ENCODE results near the gene DUSP7.

The DUSP7 gene, protein sequence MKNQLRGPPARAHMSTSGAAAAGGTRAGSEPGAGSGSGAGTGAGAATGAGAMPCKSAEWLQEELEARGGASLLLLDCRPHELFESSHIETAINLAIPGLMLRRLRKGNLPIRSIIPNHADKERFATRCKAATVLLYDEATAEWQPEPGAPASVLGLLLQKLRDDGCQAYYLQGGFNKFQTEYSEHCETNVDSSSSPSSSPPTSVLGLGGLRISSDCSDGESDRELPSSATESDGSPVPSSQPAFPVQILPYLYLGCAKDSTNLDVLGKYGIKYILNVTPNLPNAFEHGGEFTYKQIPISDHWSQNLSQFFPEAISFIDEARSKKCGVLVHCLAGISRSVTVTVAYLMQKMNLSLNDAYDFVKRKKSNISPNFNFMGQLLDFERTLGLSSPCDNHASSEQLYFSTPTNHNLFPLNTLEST

DNA sequence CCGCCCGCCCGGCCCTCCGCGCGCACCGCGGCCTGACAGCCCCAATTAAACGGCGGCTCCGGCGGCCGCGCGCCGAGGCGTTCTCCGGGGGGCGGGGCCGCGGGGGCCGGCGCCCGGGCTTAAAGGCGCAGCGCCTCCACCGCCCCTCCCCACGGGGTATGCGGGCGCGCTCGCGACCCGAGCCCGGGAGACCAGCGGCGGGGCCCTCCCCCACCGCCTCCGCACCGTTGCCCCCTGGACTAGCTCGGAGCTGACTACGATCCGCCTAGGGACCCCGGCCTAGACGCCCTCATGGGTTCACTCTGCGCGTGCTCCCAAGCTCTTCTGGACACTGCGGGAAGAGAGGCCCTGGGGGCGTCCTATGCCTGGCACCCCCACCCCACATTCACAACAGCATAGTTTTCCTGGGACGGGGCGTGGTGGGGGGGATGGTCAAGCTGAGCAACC, at the start of gene DUSP7:
DUSP7 (minus strand) TSS at position 51 of the 447 bp plus-strand sequence. CDS start 205 bp downstream, outside the sequence.
- peak; percentile 48 to 58 for DNase-seq (ENCODE audit: low read depth in 2 of 2)

GRCh38 chr3:52104684-52105640, 48.6 kb upstream of the DUSP7 start:
- no peak for DNase-seq (ENCODE audit: low read depth in 2 of 2)

GRCh38 chr3:52102934-52103333, 46.6 kb upstream of the DUSP7 start:
- no peak for DNase-seq (ENCODE audit: low read depth in 2 of 2)

DNA sequence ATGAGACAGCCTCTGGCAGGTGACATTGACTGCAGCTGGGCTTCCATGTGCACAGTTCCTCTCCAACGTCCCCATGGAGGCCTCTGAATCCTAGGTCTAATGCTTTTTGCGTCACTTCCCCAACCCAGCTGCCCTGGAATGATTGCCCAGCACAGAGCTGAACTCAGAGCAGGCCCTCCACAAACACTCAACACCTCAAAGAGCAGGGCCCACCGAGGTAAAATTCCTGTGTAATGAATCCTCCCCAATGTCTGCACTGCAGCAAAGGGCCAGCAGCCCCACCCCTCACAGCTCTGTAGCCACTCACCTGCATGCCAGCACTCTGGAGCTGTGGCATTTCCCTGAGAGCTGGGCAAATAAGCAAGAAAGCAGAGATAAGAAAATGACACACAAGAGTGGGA, 42.6 kb upstream of the DUSP7 start:
- DNase-seq (ENCODE audit: low read depth in 2 of 2), result no peak

DNA sequence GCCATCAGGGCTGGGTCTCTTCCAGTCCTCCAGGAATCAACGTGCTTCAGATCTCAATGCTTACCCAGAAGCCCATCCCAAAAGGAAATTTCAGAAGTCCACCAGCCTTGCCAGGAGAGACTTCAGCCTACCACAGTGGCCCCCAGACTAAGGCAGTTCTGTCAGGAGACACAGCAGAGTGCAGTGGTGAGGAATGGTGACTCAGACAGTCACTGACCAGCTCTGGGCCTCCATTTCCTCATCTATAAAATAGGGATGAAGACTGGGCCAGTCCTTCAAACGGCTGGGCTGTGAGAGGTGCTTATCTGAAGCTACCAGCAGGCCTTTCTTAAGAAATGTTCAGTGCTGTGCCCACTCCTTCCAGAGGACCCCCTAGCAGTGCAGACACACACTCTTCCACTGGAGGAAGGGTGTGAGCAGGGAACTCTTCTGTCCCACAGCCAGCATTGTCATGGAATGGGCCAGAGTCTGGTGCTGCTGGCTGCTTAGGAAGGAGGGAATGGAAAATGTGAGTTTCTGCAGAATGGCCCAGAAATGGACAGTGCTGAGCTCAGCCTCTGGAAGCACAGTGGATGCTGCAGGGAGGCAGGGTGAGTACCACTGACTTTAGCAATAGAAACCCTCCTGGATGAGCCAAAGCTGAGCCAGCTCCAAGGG, 41.6 kb upstream of the DUSP7 start:
- DNase-seq (ENCODE audit: low read depth in 2 of 2), result no peak

- no peak for DNase-seq (ENCODE audit: low read depth in 2 of 2)
These were observed 39.8 kb upstream of the DUSP7 start for GRCh38 chr3:52095990-52096775.

GRCh38 chr3:52094571-52095485, 38.5 kb upstream of the DUSP7 start:
- DNase-seq (ENCODE audit: low read depth in 2 of 2), result no peak

DNA sequence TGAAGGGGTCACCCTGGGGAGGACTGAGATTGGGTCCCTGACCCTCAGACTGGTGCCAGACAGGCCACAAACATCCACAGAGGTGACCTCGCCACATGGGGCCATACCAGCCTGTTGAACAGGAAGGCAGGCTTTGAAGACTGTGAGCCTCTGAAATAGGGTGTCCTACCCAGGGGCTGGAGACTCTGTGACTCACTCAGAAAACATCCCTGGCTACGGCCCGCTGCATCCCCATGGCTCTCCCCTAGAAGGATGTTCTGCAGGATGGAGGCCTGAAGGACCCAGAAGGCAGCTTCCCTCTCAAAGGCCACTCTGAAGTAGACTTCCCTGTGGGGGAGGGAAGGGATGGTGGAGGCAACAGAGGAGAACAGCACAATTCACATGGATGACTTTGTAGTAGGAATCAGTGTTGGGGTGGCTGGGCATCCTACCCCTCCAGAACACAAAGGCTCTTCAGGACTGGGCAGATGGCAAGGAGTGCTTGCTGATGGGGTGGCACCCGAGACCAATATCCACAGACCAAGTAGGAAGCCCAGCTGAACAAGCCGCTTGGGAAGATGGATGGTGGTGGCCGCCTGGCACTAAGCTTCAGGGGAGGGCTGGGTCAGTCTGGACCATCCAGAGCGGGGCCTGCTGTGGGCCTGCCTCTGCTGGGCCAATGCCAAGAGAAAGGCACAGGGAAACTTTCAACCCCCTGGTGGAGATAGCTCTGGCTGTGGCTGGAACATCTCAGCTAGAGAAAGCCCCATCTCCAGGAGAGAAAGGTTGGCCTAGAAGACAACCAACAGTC, 37.6 kb upstream of the DUSP7 start:
- DNase-seq (ENCODE audit: low read depth in 2 of 2), result no peak

- DNase-seq (ENCODE audit: low read depth in 2 of 2), result no peak
These were observed 36.5 kb upstream of the DUSP7 start for GRCh38 chr3:52092891-52093290.

DNA sequence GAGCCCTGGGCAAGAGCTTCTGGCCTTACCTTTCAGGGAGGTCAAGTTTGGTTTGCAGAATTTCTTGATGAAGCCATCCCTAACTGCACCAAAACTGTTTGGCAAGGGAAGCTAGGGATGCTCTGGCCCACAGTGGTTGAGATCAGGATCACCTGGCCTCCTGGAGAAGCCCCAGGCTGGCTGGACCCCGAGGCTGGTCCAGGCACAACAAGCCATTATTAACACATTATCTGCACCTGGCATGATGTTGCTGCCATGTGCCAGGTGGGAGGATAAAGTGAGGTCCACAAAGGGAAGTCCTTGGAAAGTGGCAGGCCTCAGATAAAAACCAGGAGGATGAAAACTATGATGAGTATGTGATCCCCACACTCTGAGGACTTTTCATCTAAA, 35.9 kb upstream of the DUSP7 start:
- DNase-seq (ENCODE audit: low read depth in 2 of 2), result no peak

- no peak for DNase-seq (ENCODE audit: low read depth in 2 of 2)
These were observed 35.4 kb upstream of the DUSP7 start for GRCh38 chr3:52091586-52092270.

GRCh38 chr3:52090933-52091468, 34.6 kb upstream of the DUSP7 start:
- no peak for DNase-seq (ENCODE audit: low read depth in 2 of 2)

DNA sequence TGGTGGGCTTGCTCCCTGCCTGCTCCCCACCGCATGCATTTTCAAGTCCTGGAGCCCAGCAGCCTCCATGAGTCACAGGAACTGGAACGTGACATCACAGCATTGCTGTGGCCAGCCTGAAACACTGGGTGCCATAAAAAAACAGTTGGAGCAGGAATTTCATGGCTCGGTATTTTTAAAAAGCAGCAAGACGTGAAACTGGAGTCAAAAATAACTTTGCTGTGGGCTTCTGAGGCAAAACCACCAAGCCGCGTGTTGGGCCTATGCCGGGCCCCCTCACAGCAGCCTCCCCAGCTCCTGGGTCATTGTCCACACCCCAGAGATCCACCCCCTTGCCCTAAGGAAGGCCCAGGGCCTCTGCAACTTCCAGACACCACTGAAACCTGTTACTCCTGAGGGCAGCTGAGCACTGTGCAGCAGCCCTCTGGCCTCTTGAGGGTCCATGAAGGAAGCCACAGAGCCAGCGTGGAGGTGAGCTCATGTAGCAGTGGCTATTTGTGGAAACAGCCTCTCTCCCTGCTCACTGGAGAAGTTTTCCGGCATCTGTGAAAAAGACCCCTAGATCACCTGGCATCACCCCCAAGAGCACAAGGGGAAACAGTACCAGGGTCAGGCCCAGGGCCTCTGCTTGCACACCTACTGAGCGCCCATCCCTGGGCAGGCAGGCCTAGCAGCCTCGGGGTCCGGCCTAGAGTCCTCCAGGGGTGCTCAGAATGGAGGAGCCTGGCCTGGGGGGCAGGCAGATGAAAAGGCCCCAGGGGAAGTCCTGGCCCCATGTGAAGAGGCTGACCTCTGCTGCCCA, 34.0 kb upstream of the DUSP7 start:
- DNase-seq (ENCODE audit: low read depth in 2 of 2), result no peak

GRCh38 chr3:52089691-52090090, 33.3 kb upstream of the DUSP7 start:
- DNase-seq (ENCODE audit: low read depth in 2 of 2), result no peak

GRCh38 chr3:52088445-52089367, 32.3 kb upstream of the DUSP7 start:
- DNase-seq (ENCODE audit: low read depth in 2 of 2), result no peak

GRCh38 chr3:52087731-52088130, 31.4 kb upstream of the DUSP7 start:
- DNase-seq (ENCODE audit: low read depth in 2 of 2), result no peak
